Measurements from ENCODE around the gene C2CD3.

The C2CD3 gene

DNA sequence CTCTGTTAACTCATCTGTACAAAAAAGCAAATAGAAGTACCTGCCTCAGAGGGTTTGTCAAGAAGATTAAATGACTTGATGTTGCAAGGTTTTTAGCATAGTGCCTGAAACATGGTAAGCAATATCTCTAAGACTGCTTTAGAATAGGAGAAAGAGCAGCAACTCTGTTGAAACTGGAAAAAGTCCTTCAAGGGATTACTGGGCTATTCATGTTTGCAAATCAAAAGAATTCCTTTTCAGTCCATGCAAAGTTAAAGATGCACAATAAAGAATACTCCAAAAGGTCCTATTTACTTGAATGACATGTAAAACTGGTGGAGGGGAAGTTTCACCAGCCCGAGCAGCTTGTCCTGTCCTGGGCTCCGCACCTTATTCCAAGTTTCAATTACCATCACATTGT, 70.6 kb downstream of the C2CD3 start:
- DNase-seq (ENCODE audit: low read depth) = no peak
- H3K4me3 ChIP-seq (ENCODE audit: low read depth, low read length) = no peak overlapping the region
- TF ChIP-seq, protein P1, sequence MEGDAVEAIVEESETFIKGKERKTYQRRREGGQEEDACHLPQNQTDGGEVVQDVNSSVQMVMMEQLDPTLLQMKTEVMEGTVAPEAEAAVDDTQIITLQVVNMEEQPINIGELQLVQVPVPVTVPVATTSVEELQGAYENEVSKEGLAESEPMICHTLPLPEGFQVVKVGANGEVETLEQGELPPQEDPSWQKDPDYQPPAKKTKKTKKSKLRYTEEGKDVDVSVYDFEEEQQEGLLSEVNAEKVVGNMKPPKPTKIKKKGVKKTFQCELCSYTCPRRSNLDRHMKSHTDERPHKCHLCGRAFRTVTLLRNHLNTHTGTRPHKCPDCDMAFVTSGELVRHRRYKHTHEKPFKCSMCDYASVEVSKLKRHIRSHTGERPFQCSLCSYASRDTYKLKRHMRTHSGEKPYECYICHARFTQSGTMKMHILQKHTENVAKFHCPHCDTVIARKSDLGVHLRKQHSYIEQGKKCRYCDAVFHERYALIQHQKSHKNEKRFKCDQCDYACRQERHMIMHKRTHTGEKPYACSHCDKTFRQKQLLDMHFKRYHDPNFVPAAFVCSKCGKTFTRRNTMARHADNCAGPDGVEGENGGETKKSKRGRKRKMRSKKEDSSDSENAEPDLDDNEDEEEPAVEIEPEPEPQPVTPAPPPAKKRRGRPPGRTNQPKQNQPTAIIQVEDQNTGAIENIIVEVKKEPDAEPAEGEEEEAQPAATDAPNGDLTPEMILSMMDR (IDR thresholded peaks at IDR 0.05; ENCODE audit: low read depth, low read length, missing control alignments) = no peak

DNA sequence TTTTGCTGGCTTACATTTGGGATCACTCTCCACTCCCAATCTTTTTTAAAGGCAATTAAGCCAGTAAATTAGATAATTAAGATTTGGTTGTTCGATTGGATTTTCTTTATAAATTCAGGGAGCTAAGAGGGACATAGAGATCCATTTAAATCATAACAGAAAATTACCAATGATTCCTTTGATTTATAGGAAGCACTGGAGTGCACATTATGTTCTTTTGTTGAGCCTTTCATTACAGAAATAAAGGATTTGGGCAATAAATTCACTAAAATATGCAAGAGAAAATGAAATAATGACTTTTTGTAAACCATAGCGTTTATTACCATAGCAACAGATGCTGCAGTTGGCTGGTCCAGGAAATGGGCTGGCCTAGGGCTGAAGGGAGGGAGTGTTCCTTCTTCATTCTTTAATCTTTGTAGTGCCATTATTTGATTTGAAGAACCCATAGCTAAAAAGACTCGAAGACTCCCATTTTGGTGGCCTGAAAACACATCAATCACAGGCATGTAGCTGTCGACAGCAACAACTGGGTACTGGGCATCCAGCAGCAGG, 73.0 kb downstream of the C2CD3 start:
- TF ChIP-seq, protein P1 (IDR thresholded peaks at IDR 0.05; ENCODE audit: low read depth, low read length, missing control alignments) = no peak
- DNase-seq (ENCODE audit: low read depth) = no peak
- no peak overlapping the region for H3K4me3 ChIP-seq (ENCODE audit: low read depth, low read length)

DNA sequence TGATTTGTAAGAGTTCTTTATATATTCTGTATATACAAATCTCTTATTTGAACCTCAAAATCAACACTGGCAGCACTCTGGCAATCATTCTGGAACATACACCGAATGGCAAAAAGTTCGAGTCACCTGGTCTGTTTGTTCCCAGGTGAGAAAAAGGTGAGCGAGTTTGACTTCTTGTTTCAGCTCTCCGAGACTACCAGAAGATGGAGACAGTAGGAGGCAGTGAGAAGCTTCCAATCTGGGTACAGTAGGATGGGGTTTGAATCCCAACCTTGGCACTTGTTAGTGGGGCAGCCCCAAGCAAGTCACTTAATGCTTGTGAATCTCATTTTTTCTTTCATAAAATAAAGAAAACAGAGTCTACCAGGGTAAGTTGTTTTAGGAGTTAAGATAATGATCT, 76.4 kb downstream of the C2CD3 start:
- DNase-seq (ENCODE audit: low read depth) = no peak
- TF ChIP-seq, protein P1 (IDR thresholded peaks at IDR 0.05; ENCODE audit: low read depth, low read length, missing control alignments) = no peak
- H3K4me3 ChIP-seq (ENCODE audit: low read depth, low read length) = no peak overlapping the region

DNA sequence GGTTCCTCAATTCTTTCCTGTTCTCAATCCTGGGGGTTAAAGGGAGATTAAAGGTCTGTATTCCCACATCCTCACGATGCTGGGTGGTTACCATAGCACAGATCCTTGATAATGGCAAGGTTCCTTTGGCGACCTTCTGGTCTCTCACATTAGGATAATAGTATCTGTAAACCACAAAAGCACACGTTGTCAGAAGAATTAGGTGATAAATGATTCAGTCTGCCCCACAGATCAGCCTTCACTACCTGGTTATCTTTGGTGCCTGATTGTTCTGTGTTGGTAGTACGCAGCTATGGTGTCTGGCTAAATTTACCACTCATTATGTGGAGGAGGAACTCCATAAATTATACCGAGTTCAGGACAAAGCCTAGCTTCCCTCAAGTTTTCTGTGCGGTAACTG, 78.4 kb downstream of the C2CD3 start:
- no peak overlapping the region for H3K4me3 ChIP-seq (ENCODE audit: low read depth, low read length)
- no peak for DNase-seq (ENCODE audit: low read depth)
- TF ChIP-seq, protein P1 (IDR thresholded peaks at IDR 0.05; ENCODE audit: low read depth, low read length, missing control alignments) = no peak

DNA sequence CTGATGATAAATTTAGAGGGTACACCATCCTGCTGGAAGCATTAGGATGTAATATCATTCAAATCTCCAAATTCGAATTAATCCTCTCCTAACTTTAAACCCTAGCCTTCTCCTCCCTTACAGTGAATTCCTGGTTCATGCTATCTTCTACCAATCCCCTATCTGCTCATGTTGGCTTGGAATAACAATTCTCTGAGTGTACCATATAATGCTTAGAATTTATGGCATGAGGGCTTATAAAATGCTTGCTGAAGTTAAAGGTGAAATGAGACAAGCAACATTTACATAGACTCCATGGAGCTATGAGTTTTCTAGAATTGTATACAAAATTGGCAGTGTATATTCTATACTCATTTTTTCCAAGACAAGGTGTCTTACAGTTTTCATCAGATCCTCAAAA, 79.3 kb downstream of the C2CD3 start:
- DNase-seq (ENCODE audit: low read depth) = no peak
- H3K4me3 ChIP-seq (ENCODE audit: low read depth, low read length) = no peak overlapping the region
- TF ChIP-seq, protein P1 (IDR thresholded peaks at IDR 0.05; ENCODE audit: low read depth, low read length, missing control alignments) = no peak

DNA sequence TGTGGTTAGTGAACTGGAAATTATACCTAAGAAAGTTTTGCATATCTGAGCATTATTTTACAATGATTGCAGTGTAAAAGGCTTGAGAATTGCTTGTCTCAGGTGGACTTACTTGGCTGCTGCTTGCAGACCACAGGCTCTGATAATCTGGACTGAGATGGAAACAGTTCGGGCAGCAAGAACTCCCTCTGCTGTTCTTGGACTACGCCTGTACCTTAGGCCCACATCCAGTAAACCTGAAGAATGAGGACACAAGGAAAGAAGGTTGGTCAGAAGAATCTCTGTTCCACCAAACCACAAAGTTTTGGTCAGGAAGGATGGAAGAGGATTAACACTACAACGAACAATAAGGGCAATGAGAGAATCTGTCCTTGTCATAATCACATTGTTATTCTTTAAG, 80.1 kb downstream of the C2CD3 start:
- no peak overlapping the region for H3K4me3 ChIP-seq (ENCODE audit: low read depth, low read length)
- TF ChIP-seq, protein P1 (IDR thresholded peaks at IDR 0.05; ENCODE audit: low read depth, low read length, missing control alignments) = no peak
- no peak for DNase-seq (ENCODE audit: low read depth)

DNA sequence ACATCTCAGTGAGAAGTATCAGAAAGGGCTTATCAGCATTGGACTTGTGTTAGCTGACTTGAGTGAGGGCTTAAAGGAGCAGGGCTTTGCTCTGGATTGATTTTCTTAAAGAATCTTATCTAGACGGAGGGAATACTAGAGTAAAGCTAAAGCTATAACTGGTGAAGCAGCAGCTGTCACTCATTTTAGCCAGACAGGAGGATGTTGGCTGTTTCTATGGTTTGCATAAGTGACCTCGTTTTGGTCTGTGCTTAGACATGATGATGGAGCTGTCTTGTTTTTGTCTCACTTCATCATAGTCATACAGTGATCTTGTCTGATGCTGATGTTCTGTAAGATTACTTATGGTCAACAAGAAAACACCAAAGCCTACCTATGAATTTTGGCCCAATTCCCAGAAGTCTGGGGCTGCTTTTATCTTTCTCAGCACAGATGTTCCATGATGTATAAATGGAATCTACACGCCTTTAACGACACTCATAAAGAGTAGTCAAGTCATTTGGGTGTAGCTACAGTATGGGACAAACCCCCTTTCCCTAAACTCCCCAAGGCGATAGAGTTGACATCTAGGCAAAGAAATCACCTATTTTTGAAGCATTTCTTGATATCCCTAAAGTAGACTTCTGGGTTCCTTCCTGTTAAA, 84.4 kb downstream of the C2CD3 start:
- TF ChIP-seq, protein P1 (IDR thresholded peaks at IDR 0.05; ENCODE audit: low read depth, low read length, missing control alignments) = no peak
- no peak for DNase-seq (ENCODE audit: low read depth)
- H3K4me3 ChIP-seq (ENCODE audit: low read depth, low read length) = no peak overlapping the region
